Tibial nerve (tissue), 4 donors: Measurements from ENCODE around the gene TDRD9. TPM values are rescaled to one million over a fixed set of nuclear protein-coding genes. Genes with fewer than 3 reads are reported as not detected.

Experiments
- DNase-seq, 2 donors: peaks; one replicate each; pipeline ENCODE4 v3.0.0-alpha.2; 2019; ENCODE audit warnings: low spot score in 2 of 2
- H3K27ac ChIP-seq, 4 donors: fragments of 200-600 bp; sonication (generic) in 3 of 4; one replicate each; pipeline ENCODE4 v1.5.1; 2017 to 2019; ENCODE audit warnings: mild to moderate bottlenecking in 1 of 4
- H3K27me3 ChIP-seq, 2 donors: fragments of 200-600 bp; sonication (generic) in 1 of 2; one replicate each; pipeline versions ENCODE4 v1.5.1 to v1.6.0; 2017 to 2019
- H3K36me3 ChIP-seq, 3 donors: fragments of 200-600 bp; sonication (generic); one replicate each; pipeline ENCODE4 v1.5.1; 2018 to 2019
- H3K4me1 ChIP-seq, 4 donors: fragments of 200-600 bp; sonication (generic) in 3 of 4; one replicate each; pipeline ENCODE4 v1.5.1; 2017 to 2019
- H3K4me3 ChIP-seq, 4 donors: fragments of 200-600 bp; sonication (generic) in 3 of 4; one replicate each; pipeline ENCODE4 v1.5.1; 2017 to 2019; ENCODE audit warnings: mild to moderate bottlenecking in 1 of 4, moderate library complexity in 1 of 4
- H3K9me3 ChIP-seq, 4 donors: fragments of 200-600 bp; sonication (generic) in 3 of 4; one replicate each; pipeline ENCODE4 v1.5.1; 2017 to 2019
- CTCF ChIP-seq, 5 experiments: fragments of 200-600 bp in 3 of 5; fragments of 450-650 bp in 2 of 5; sonication (generic) in 3 of 5; IDR thresholded peaks; one replicate each; pipeline ENCODE4 v1.5.1; 2016 to 2019; ENCODE audit warnings: antibody characterized with exemption in 5 of 5, mild to moderate bottlenecking in 3 of 5, moderate library complexity in 2 of 5
- EP300 ChIP-seq, 2 donors: sonication (generic); formaldehyde crosslinking; IDR thresholded peaks; one replicate each; pipeline ENCODE4 v1.6.1; 2017; ENCODE audit warnings: antibody characterized with exemption in 2 of 2, mild to moderate bottlenecking in 1 of 2
- POLR2A ChIP-seq, 2 donors: fragments of 450-650 bp; IDR thresholded peaks; one replicate each; pipeline ENCODE4 v1.6.1; 2017; ENCODE audit warnings: antibody characterized with exemption in 2 of 2, mild to moderate bottlenecking in 2 of 2, moderate library complexity in 2 of 2
- WGBS, 2 donors: methylation state at CpG; one replicate each; pipeline ENCODE4 v1.1.5; 2018; 5-methylcytosine and 5-hydroxymethylcytosine counted together
- total RNA-seq, 4 donors: library from RNA; depleted of rRNA; stranded (reverse); fragments of >200 nt; gene quantifications; one replicate each; pipeline ENCODE4 v1.1.0, GENCODE V29; 2016

The TDRD9 gene
- total RNA-seq, 4 donors from 2014 or later = under 0.01 to 1.9 (median 1.4) TPM

GRCh38 chr14:104095426-104096310 lies 167.4 kb downstream of the TDRD9 start:
- H3K4me1 ChIP-seq = peaks cover 0 to 12% (median 0%) of the 10 kb centered on the region in 4 donors
- no peaks in the 10 kb centered on the region for H3K36me3 ChIP-seq
- H3K27ac ChIP-seq = no peak overlapping the region
- WGBS, 2 donors = 82 to 92% methylated on average over 18 to 23 of the region's 31 CpGs
- no peak for TF ChIP-seq POLR2A (IDR thresholded peaks at IDR 0.05)
- TF ChIP-seq CTCF (IDR thresholded peaks at IDR 0.05) = no peak
- no peak for TF ChIP-seq EP300 (IDR thresholded peaks at IDR 0.05)
- no peak for DNase-seq
- H3K4me3 ChIP-seq = no peak overlapping the region
- H3K9me3 ChIP-seq = no peaks in the 10 kb centered on the region
- H3K27me3 ChIP-seq = peaks cover 0 to 8% of the 10 kb centered on the region in 2 donors

- TF ChIP-seq CTCF (IDR thresholded peaks at IDR 0.05) (no peak), POLR2A (IDR thresholded peaks at IDR 0.05) (no peak), EP300 (IDR thresholded peaks at IDR 0.05) (no peak)
- H3K27me3 ChIP-seq = peaks cover 0 to 13% of the 10 kb centered on the region in 2 donors
- no peak overlapping the region for H3K4me3 ChIP-seq
- WGBS, 2 donors = 78 to 82% methylated on average over 11 to 14 of the region's 14 CpGs
- no peaks in the 10 kb centered on the region for H3K9me3 ChIP-seq
- H3K4me1 ChIP-seq = peaks cover 0 to 12% (median 0%) of the 10 kb centered on the region in 4 donors
- no peak for DNase-seq
- no peak overlapping the region for H3K27ac ChIP-seq
- H3K36me3 ChIP-seq = no peaks in the 10 kb centered on the region
Observed at GRCh38 chr14:104096318-104096717, 168.1 kb downstream of the TDRD9 start.

GRCh38 chr14:104096751-104097700 lies 168.8 kb downstream of the TDRD9 start:
- Histone ChIP-seq H3K27ac (no peak overlapping the region), H3K4me1 (peaks cover 0 to 12% (median 0%) of the 10 kb centered on the region in 4 donors), H3K4me3 (no peak overlapping the region), H3K36me3 (no peaks in the 10 kb centered on the region), H3K9me3 (no peaks in the 10 kb centered on the region), H3K27me3 (peaks cover 0 to 13% of the 10 kb centered on the region in 2 donors)
- DNase-seq = no peak
- TF ChIP-seq CTCF (IDR thresholded peaks at IDR 0.05) = no peak
- TF ChIP-seq POLR2A (IDR thresholded peaks at IDR 0.05) = no peak
- no peak for TF ChIP-seq EP300 (IDR thresholded peaks at IDR 0.05)
- WGBS, 2 donors = 74 to 77% methylated on average over 24 of the region's 25 CpGs

GRCh38 chr14:104098272-104099095 lies 170.2 kb downstream of the TDRD9 start:
- no peak for TF ChIP-seq POLR2A (IDR thresholded peaks at IDR 0.05)
- no peak for TF ChIP-seq EP300 (IDR thresholded peaks at IDR 0.05)
- no peak overlapping the region for H3K4me3 ChIP-seq
- peaks cover 0 to 12% (median 0%) of the 10 kb centered on the region in 4 donors for H3K4me1 ChIP-seq
- peaks cover 0 to 13% of the 10 kb centered on the region in 2 donors for H3K27me3 ChIP-seq
- H3K9me3 ChIP-seq = no peaks in the 10 kb centered on the region
- 76 to 80% methylated on average over 23 to 25 of the region's 25 CpGs for WGBS, 2 donors
- no peaks in the 10 kb centered on the region for H3K36me3 ChIP-seq
- no peak for DNase-seq
- no peak overlapping the region for H3K27ac ChIP-seq
